ENCODE data around the gene ATG13.

ATG13 gene

GRCh38 chr11:46612326-46612725 is 5.0 kb upstream of the ATG13 start:
- no peak for DNase-seq
- no peaks in the 10 kb centered on the region for H3K4me1 ChIP-seq
- TF ChIP-seq, protein P1, sequence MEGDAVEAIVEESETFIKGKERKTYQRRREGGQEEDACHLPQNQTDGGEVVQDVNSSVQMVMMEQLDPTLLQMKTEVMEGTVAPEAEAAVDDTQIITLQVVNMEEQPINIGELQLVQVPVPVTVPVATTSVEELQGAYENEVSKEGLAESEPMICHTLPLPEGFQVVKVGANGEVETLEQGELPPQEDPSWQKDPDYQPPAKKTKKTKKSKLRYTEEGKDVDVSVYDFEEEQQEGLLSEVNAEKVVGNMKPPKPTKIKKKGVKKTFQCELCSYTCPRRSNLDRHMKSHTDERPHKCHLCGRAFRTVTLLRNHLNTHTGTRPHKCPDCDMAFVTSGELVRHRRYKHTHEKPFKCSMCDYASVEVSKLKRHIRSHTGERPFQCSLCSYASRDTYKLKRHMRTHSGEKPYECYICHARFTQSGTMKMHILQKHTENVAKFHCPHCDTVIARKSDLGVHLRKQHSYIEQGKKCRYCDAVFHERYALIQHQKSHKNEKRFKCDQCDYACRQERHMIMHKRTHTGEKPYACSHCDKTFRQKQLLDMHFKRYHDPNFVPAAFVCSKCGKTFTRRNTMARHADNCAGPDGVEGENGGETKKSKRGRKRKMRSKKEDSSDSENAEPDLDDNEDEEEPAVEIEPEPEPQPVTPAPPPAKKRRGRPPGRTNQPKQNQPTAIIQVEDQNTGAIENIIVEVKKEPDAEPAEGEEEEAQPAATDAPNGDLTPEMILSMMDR (IDR thresholded peaks at IDR 0.05; ENCODE audit: low read depth, low read length), result no peak
- H3K9me3 ChIP-seq, result no peaks in the 10 kb centered on the region
- no peak overlapping the region for H3K4me3 ChIP-seq (ENCODE audit: low read depth, low read length)
- no peaks in the 10 kb centered on the region for H3K27me3 ChIP-seq
- H3K36me3 ChIP-seq, result no peaks in the 10 kb centered on the region

DNA sequence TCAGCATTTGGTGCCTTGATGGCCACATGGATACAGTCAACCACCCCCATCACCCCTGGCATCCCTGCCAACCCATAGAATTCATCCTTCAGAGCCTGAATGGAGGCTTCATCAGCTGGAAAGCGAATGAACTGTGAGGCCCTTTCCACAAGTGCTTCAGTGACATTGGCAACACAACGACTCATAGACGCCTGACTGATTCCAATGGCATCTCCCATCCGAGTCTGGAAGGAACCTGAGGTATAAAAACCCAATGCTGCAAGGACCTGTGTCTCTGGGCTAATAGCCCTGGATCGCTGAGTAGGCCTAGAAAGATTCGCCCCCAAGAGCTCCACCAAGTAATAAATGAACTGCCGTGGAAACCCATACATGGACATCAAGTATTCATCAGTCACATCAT is 1.6 kb upstream of the ATG13 start:
- H3K27me3 ChIP-seq, result no peaks in the 10 kb centered on the region
- DNase-seq, result no peak
- TF ChIP-seq, protein P1 (IDR thresholded peaks at IDR 0.05; ENCODE audit: low read depth, low read length), result no peak
- no peaks in the 10 kb centered on the region for H3K36me3 ChIP-seq
- H3K9me3 ChIP-seq, result no peaks in the 10 kb centered on the region
- H3K4me3 ChIP-seq (ENCODE audit: low read depth, low read length), result no peak overlapping the region
- no peaks in the 10 kb centered on the region for H3K4me1 ChIP-seq

- Histone ChIP-seq H3K9me3 (no peaks in the 10 kb centered on the region), H3K4me1 (no peaks in the 10 kb centered on the region), H3K36me3 (no peaks in the 10 kb centered on the region), H3K4me3 (ENCODE audit: low read depth, low read length) (peak overlapping the region; percentile 90), H3K27me3 (no peaks in the 10 kb centered on the region)
- DNase-seq, result no peak
- TF ChIP-seq, protein P1 (IDR thresholded peaks at IDR 0.05; ENCODE audit: low read depth, low read length), result no peak
Observed at GRCh38 chr11:46616551-46617133, 711 bp upstream of the ATG13 start.

- Histone ChIP-seq H3K27me3 (no peaks in the 10 kb centered on the region), H3K4me1 (no peaks in the 10 kb centered on the region), H3K4me3 (ENCODE audit: low read depth, low read length) (peak overlapping the region; percentile 90), H3K36me3 (no peaks in the 10 kb centered on the region), H3K9me3 (no peaks in the 10 kb centered on the region)
- TF ChIP-seq, protein P1 (IDR thresholded peaks at IDR 0.05; ENCODE audit: low read depth, low read length), result no peak
- DNase-seq, result no peak
Observed at GRCh38 chr11:46617972-46618314, 590 bp downstream of the ATG13 start.

- no peaks in the 10 kb centered on the region for H3K4me1 ChIP-seq
- no peaks in the 10 kb centered on the region for H3K36me3 ChIP-seq
- H3K9me3 ChIP-seq, result no peaks in the 10 kb centered on the region
- H3K4me3 ChIP-seq (ENCODE audit: low read depth, low read length), result no peak overlapping the region; the same call in 1 of the 2 replicates
- TF ChIP-seq, protein P1 (IDR thresholded peaks at IDR 0.05; ENCODE audit: low read depth, low read length), result no peak
- no peak for DNase-seq
- no peaks in the 10 kb centered on the region for H3K27me3 ChIP-seq
Observed at GRCh38 chr11:46618837-46619236, 1.5 kb downstream of the ATG13 start.

GRCh38 chr11:46625406-46625805 is 8.1 kb downstream of the ATG13 start:
- H3K9me3 ChIP-seq, result no peaks in the 10 kb centered on the region
- TF ChIP-seq, protein P1 (IDR thresholded peaks at IDR 0.05; ENCODE audit: low read depth, low read length), result no peak
- no peaks in the 10 kb centered on the region for H3K27me3 ChIP-seq
- DNase-seq, result no peak
- no peaks in the 10 kb centered on the region for H3K36me3 ChIP-seq
- no peak overlapping the region for H3K4me3 ChIP-seq (ENCODE audit: low read depth, low read length)
- H3K4me1 ChIP-seq, result no peaks in the 10 kb centered on the region
